CD14-positive monocyte (primary cell): ENCODE data around the gene RUFY2. TPM values are rescaled to one million over a fixed set of nuclear protein-coding genes. Genes with fewer than 3 reads are reported as not detected.

ENCODE experiments used
- DNase-seq, 3 donors: peaks; one replicate each; pipeline ENCODE4 v3.0.0-alpha.2; 2011 to 2022
- H2AFZ ChIP-seq: 2 replicates; pipeline ENCODE4 v1.6.0; 2012; ENCODE audit warnings: mild to moderate bottlenecking, low read depth, low read length, inconsistent platforms; ENCODE audit not compliant: insufficient read depth, poor library complexity, severe bottlenecking
- H3K27ac ChIP-seq, 2 donors: 1 replicate in 1 of 2; 2 replicates in 1 of 2; pipeline ENCODE4 v1.5.1; 2012 to 2013; ENCODE audit warnings: low read length in 2 of 2, control low read depth in 1 of 2, inconsistent platforms in 1 of 2, low read depth in 1 of 2, mild to moderate bottlenecking in 1 of 2
- H3K27me3 ChIP-seq, 2 donors: one replicate each; pipeline versions ENCODE4 v1.6.0 to v1.6.1; 2011 to 2013; ENCODE audit warnings: low read length in 2 of 2; ENCODE audit not compliant: control insufficient read depth in 2 of 2, insufficient read depth in 2 of 2
- H3K36me3 ChIP-seq, 2 donors: replicated peaks in 1 of 2; 1 replicate in 1 of 2; 2 replicates in 1 of 2; pipeline versions ENCODE4 v1.5.1 to v1.6.1; 2012 to 2013; ENCODE audit warnings: low read length in 2 of 2, control low read depth in 1 of 2, inconsistent platforms in 1 of 2, mild to moderate bottlenecking in 1 of 2; ENCODE audit not compliant: insufficient read depth in 2 of 2, control insufficient read depth in 1 of 2
- H3K4me1 ChIP-seq, 2 donors: 1 replicate in 1 of 2; 2 replicates in 1 of 2; pipeline versions ENCODE4 v1.5.1 to v1.6.1; 2012 to 2013; ENCODE audit warnings: low read length in 2 of 2, control low read depth in 1 of 2, inconsistent platforms in 1 of 2, mild to moderate bottlenecking in 1 of 2, moderate library complexity in 1 of 2; ENCODE audit not compliant: insufficient read depth in 2 of 2, control insufficient read depth in 1 of 2
- H3K4me2 ChIP-seq: replicated peaks from 2 replicates; pipeline ENCODE3; 2012; ENCODE audit warnings: low read length, moderate library complexity, mild to moderate bottlenecking; ENCODE audit not compliant: poor library complexity, severe bottlenecking; ENCODE audit errors: extremely low read depth
- H3K4me3 ChIP-seq, 3 experiments: fragments of 200-600 bp in 1 of 3; sonication (generic) in 1 of 3; replicated peaks in 1 of 3; 1 replicate in 2 of 3; 2 replicates in 1 of 3; pipeline ENCODE4 v1.5.1; 2011 to 2013; ENCODE audit warnings: low read length in 3 of 3, mild to moderate bottlenecking in 3 of 3, control low read depth in 2 of 3, low read depth in 2 of 3, inconsistent platforms in 1 of 3, moderate library complexity in 1 of 3
- H3K79me2 ChIP-seq: 2 replicates; pipeline ENCODE4 v1.6.0; 2012; ENCODE audit warnings: mild to moderate bottlenecking, control low read depth, inconsistent platforms, low read length, moderate library complexity; ENCODE audit not compliant: insufficient read depth
- H3K9ac ChIP-seq: 2 replicates; pipeline ENCODE4 v1.6.0; 2017; ENCODE audit warnings: low read length, mild to moderate bottlenecking; ENCODE audit not compliant: insufficient read depth, poor library complexity, severe bottlenecking
- H3K9me3 ChIP-seq, 2 donors: replicated peaks in 1 of 2; 1 replicate in 1 of 2; 2 replicates in 1 of 2; pipeline versions ENCODE4 v1.5.1 to v1.6.1; 2012 to 2013; ENCODE audit warnings: low read length in 2 of 2, control low read depth in 1 of 2; ENCODE audit not compliant: control insufficient read depth in 1 of 2, insufficient read depth in 1 of 2
- H4K20me1 ChIP-seq: 2 replicates; pipeline ENCODE4 v1.6.0; 2012; ENCODE audit warnings: mild to moderate bottlenecking, low read length, control low read depth, moderate library complexity; ENCODE audit not compliant: insufficient read depth
- H3K27ac Mint-ChIP-seq, 7 donors: one replicate each; pipeline ENCODE4 v1.8.0; 2020; ENCODE audit warnings: mild to moderate bottlenecking in 7 of 7, mixed read lengths in 7 of 7, moderate library complexity in 6 of 7, inconsistent platforms in 2 of 7
- H3K27me3 Mint-ChIP-seq, 3 donors: one replicate each; pipeline ENCODE4 v1.8.0; 2021 to 2022; ENCODE audit warnings: low read depth in 3 of 3, mild to moderate bottlenecking in 3 of 3, mixed read lengths in 3 of 3, moderate library complexity in 3 of 3, inconsistent platforms in 1 of 3
- H3K36me3 Mint-ChIP-seq, 2 donors: one replicate each; pipeline ENCODE4 v1.8.0; 2020; ENCODE audit warnings: mixed read lengths in 2 of 2, inconsistent platforms in 1 of 2, mild to moderate bottlenecking in 1 of 2
- H3K4me1 Mint-ChIP-seq: one replicate; pipeline ENCODE4 v1.8.0; 2020; ENCODE audit warnings: mild to moderate bottlenecking, mixed read lengths
- H3K4me3 Mint-ChIP-seq, 2 donors: one replicate each; pipeline ENCODE4 v1.8.0; 2020; ENCODE audit warnings: mild to moderate bottlenecking in 2 of 2, mixed read lengths in 2 of 2, moderate library complexity in 1 of 2
- H3K9me3 Mint-ChIP-seq, 7 donors: one replicate each; pipeline ENCODE4 v1.8.0; 2020 to 2022; ENCODE audit warnings: mixed read lengths in 7 of 7, mild to moderate bottlenecking in 6 of 7, moderate library complexity in 6 of 7, inconsistent platforms in 2 of 7
- CTCF ChIP-seq: fragments of 200-600 bp; IDR thresholded peaks from one replicate; pipeline ENCODE4 v1.8.0; 2022; ENCODE audit warnings: antibody characterized with exemption, mild to moderate bottlenecking
- WGBS: methylation state at CpG from one replicate; pipeline ENCODE4 v1.1.5; 2013; ENCODE audit warnings: missing lambda C conversion rate; ENCODE audit not compliant: insufficient coverage; 5-methylcytosine and 5-hydroxymethylcytosine counted together
- intact Hi-C, 2 donors: fragments of 100-400 bp; cut with micrococcal nuclease; formaldehyde crosslinking; loops; one replicate each; pipeline versions ENCODE4 v1.15.0 to v1.15.1; 2023
- polyA plus RNA-seq, 3 donors: library from polyadenylated mRNA; depleted of rRNA in 1 of 3; unstranded in 2 of 3; stranded (reverse) in 1 of 3; fragments of 300-500 nt in 2 of 3; fragments of >200 nt in 1 of 3; fragmentation: Illumina TruSeq in 2 of 3; gene quantifications; 1 replicate in 2 of 3; 2 replicates in 1 of 3; pipeline ENCODE4 v1.2.3, GENCODE V29; 2012 to 2021

RUFY2 gene
- polyA plus RNA-seq, 3 donors = 2.8 to 3.9 (median 3.3) TPM

GRCh38 chr10:68310531-68310930, 96.5 kb downstream of the RUFY2 start:
- TF ChIP-seq CTCF = no peak
- H3K4me1 ChIP-seq = peaks cover 0 to 3% of the 10 kb centered on the region in 2 donors
- H3K4me3 ChIP-seq = no peak overlapping the region
- intact Hi-C loops = no loop called here
- peaks cover 0 to 5% (median 0%) of the 10 kb centered on the region in 3 donors for H3K27me3 Mint-ChIP-seq
- no peaks in the 10 kb centered on the region for H3K27me3 ChIP-seq
- H3K4me1 Mint-ChIP-seq = peaks cover 4% of the 10 kb centered on the region
- H3K9me3 Mint-ChIP-seq = peaks cover 0 to 9% (median 0%) of the 10 kb centered on the region in 7 donors
- H3K27ac Mint-ChIP-seq = no peak overlapping the region
- no peak overlapping the region for H3K27ac ChIP-seq
- H3K9ac ChIP-seq = no peak overlapping the region
- H3K4me3 Mint-ChIP-seq = no peak overlapping the region
- no peak for DNase-seq
- H3K36me3 ChIP-seq = no peaks in the 10 kb centered on the region
- H4K20me1 ChIP-seq = no peaks in the 10 kb centered on the region
- H2AFZ ChIP-seq = no peak overlapping the region
- H3K4me2 ChIP-seq = no peak overlapping the region
- no peaks in the 10 kb centered on the region for H3K9me3 ChIP-seq
- no peaks in the 10 kb centered on the region for H3K36me3 Mint-ChIP-seq
- no peaks in the 10 kb centered on the region for H3K79me2 ChIP-seq

- peaks cover 0 to under 1% (median 0%) of the 10 kb centered on the region in 3 donors for H3K27me3 Mint-ChIP-seq
- no CpG with 5 or more reads among the region's 1 CpG for WGBS
- no peaks in the 10 kb centered on the region for H3K9me3 Mint-ChIP-seq
- Histone ChIP-seq H3K27ac (no peak overlapping the region), H3K27me3 (no peaks in the 10 kb centered on the region), H3K9ac (no peak overlapping the region), H3K79me2 (no peaks in the 10 kb centered on the region), H3K36me3 (no peaks in the 10 kb centered on the region), H2AFZ (no peak overlapping the region), H3K4me3 (no peak overlapping the region), H4K20me1 (no peaks in the 10 kb centered on the region), H3K9me3 (no peaks in the 10 kb centered on the region), H3K4me1 (peaks cover 14% of the 10 kb centered on the region in 2 donors), H3K4me2 (no peak overlapping the region)
- intact Hi-C loops = no loop called here
- DNase-seq = no peak
- peaks cover 13% of the 10 kb centered on the region for H3K4me1 Mint-ChIP-seq
- H3K27ac Mint-ChIP-seq = no peak overlapping the region
- no peak overlapping the region for H3K4me3 Mint-ChIP-seq
- no peaks in the 10 kb centered on the region for H3K36me3 Mint-ChIP-seq
- no peak for TF ChIP-seq CTCF
Measured at GRCh38 chr10:68305854-68306253, 101.2 kb downstream of the RUFY2 start.
